Stimulated activated CD8-positive, alpha-beta memory T cell treated with anti-CD3 and anti-CD28 coated beads, Interleukin-2, amount 100 ng/mL, for 48 hours (primary cell): ENCODE measurements around the gene CREB3L2.
"Not testable (repeated sequence)": the region's sequence is repeated elsewhere in the genome, so short reads cannot be mapped to it uniquely, and the experiment has no call there.

Source experiments
- DNase-seq, 2 donors: peaks; one replicate each; pipeline ENCODE4 v3.0.0-alpha.2; 2020; ENCODE audit warnings: low read depth in 2 of 2

The CREB3L2 gene

DNA sequence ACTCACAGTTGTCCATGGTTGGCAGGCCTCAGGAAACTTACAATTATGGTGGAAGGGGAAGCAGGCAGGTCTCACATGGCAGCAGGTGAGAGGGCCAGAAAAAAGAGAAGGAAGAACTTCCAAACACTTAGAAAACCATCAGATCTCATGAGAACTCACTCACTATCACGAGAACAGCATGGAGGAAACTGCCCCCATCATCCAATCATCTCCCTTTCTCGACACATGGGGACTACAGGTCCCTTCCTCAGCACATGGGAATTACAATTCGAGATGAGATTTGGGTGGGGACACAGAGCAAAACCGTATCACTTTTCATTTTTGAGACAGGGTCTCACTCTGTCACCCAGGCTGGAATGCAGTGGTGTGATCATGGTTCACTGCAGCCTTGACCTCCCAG lies 12.3 kb upstream of the CREB3L2 start:
- DNase-seq = not testable (repeated sequence)

- DNase-seq = no peak
Observed at GRCh38 chr7:138009350-138009653, 7.4 kb upstream of the CREB3L2 start.

- no peak for DNase-seq
Observed at GRCh38 chr7:138008588-138009349, 6.9 kb upstream of the CREB3L2 start.

DNA sequence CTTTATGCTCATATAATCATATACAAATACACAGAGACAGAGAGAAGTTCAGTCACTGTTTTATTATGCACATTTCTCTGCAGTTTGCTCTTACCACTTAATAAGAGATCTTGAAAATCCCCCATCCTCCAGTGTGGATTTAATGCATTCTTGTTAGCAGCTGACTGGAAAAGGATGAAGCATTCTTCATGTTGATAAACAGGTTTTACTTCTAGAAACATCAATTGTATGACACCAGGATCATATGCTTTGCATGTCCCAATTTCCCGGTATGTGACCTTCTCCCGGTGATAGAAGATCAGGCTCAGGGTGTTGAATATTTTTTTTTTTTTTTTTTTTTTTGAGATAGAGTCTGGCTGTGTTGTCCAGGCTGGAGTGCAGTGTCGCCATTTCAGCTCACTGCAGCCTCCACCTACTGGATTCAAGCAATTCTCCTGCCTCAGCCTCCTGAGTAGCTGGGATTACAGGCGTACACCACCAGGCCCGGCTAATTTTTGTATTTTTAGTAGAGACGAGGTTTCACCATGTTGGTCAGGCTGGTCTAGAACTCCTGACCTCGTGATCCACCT lies 6.2 kb upstream of the CREB3L2 start:
- DNase-seq = no peak

DNA sequence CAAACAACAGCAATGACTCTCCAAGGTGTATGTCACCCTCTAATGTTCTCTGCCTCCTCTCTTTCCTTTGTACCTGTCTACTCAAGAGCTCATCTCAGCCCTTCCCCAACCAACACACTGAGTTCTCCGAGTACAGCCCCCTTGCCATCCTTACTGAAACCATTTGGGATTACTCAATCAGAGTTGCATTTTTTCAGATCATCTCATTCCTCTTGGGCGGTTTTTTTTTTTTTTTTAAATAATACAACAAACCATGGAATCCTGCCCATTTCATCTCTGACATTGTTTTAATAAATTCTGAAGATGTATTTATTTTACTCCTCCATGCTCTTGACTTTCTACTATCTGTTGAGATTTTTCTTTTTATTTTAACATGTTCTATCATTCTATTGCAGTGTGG lies 4.2 kb upstream of the CREB3L2 start:
- no peak for DNase-seq

GRCh38 chr7:138004936-138005335 lies 3.0 kb upstream of the CREB3L2 start:
- no peak for DNase-seq

GRCh38 chr7:138004046-138004445 lies 2.2 kb upstream of the CREB3L2 start:
- DNase-seq = no peak

DNA sequence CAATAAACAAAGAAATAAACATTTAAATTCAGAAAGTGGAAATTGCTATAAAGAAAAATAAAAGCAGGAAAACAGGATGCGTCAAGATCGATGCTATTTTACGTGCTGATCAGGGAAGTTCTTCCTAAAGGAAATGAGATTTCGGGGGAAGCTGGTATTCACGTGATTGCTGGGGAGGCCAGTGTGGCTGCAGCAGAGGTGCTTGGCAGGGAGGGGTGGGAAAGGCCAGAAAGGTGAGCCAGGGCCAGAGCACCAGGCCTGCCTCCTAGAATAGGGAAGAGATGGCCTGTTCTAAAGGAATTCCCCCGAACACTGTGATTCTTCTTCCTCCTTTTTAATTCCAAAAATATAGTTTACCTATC lies 923 bp upstream of the CREB3L2 start:
- no peak for DNase-seq

- DNase-seq = peak; percentile 93 to 95
Observed at GRCh38 chr7:138002096-138002827, 376 bp upstream of the CREB3L2 start.

GRCh38 chr7:138000081-138000701 lies 1.7 kb downstream of the CREB3L2 start:
- no peak for DNase-seq

- DNase-seq = no peak
Observed at GRCh38 chr7:137999496-138000080, 2.3 kb downstream of the CREB3L2 start.

DNA sequence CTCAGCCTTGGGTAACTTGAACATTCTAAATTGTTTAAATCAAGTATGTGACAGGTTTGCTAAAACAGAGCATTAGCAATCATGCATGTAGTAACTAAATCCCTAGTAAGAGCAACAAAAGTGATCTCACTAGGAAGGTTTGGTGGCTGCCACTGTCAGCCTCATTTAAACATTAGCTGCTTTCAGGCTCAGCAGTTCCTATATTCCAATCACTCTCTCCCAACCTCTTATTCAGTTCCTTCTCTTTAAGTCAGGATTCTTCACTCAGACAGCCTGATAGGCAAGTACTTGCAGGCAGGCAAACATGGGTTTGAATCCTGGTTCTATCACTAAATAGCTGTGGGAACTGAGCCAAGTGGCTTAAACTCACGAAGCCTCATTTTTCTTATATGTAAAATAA lies 3.6 kb downstream of the CREB3L2 start:
- no peak for DNase-seq

GRCh38 chr7:137996871-137997270 lies 5.0 kb downstream of the CREB3L2 start:
- DNase-seq = no peak

DNA sequence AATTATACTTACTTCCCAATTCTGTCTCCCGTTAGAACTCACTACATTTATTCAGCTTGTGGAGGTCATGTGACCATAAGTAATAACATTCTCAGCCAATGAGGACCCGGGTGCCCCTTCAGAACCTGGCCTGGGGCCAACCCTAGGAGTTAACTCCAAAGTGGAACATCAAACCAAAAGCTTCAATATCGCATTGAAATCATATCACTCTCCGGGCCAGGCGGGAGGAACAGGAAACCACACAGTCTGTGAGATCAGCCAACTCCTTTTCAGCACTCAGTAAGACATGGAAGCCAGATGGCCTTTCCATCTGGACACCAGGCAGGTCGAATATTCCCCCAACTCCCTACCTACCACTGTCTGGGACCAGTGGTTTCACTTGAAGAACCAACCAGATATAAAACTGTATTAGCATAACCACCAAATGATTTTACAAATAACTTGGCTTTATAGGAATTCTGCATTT lies 5.5 kb downstream of the CREB3L2 start:
- DNase-seq = no peak

- no peak for DNase-seq
Observed at GRCh38 chr7:137994216-137994615, 7.7 kb downstream of the CREB3L2 start.

DNA sequence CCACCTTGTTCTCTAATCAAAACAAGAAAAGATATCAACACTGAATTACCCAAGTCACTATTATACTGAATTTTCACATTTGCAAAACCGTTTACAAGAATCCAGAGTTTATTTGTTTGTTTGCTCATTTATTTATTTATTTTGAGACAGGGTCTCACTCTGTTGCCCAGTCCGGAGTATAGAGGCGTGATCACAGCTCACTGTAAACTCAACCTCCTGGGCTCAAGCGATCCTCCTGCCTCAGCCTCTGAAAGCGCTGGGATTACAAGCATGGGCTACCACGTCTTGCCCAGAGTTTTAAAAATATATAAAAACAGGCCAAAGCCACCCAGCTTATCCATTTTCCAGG lies 8.5 kb downstream of the CREB3L2 start:
- no peak for DNase-seq

DNA sequence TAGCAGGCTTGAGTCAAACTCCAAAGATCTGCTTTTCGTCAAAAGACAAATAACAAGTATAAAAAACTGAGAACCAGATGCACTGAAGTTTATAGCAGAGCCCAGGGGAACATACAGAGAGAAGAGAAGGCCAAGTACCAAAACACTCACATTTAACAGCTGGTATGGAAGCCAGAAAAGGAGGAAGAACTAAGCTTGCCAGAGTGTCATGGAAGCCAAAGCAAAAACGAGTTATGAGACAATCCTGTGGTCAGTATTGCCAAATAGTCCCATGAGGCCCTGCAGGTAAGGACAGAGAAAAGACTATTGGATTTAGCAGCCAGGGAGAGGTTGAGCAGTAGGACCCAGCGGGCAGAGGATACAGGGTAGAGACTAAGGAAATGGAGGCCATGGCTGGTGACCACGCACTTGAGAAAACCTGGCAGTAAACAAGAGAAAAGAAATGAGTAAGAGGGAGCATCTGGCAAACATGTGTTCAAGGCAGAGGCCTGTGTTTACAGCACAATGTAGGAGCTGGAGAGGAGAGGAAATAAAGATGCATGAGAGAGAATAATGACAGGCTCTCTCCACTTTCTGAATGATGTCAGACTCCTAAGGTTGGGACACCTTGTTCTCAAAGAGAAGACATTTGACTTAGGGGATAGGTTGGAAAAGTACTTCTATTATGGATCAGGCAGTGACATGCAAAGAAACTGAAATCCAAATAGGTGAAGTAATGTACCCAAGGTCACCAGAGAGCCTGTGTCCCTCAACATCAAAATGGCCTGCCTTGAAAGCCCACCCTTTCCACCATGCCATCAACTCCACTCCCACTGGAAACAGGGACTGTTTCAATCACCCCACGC lies 9.1 kb downstream of the CREB3L2 start:
- DNase-seq = no peak

DNA sequence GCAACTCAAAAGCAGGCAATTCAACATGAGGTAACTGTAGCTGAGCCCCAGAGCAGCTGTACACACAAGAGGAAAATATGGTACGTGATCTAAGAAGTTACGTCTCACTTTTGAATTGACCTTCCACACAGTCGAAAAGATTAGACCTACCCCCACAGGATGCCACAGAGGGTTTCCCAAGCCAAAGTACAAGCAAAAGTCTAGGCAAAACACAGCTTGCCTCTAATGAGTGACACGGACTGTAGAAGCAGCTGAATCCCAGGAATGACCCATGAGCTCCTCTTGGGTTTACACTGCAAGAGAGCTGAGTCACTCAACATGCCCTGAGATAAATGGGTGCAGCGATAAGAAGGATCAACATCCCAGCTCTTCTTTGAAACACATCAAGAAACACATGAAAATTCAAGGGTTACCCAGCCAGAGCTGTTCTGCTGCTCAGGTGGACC lies 9.8 kb downstream of the CREB3L2 start:
- DNase-seq = no peak

DNA sequence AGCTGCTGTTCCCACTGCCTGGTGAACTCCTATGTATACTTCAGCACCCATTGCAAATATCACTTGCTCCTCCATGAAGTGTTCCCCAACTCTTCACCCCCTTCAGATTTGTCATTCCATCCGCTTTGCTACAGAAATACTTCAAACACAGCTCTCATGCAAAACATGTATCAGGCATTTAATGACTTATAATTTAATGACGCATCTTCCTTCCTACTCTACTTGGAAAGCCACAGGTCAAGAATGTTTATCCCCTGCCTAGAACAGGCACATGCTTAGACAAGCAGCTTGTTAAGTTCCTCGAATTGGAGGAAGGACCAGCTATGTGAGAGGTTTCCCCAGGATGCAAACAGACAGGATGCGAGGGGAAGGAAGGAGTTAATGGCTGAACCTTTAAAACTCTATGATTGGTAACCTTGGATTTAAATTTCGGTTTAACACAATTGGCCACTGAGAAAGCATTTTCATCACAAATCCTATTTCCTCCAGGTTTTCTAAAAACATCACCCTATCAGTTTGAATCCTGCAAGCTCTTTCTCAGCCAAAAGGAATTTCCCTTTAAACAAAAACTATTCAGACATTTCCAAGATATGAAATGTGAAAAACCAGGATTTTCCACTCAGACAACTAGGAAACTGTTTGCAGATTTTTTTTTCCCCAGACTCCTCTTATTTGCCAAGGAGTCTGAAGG lies 11.5 kb downstream of the CREB3L2 start:
- no peak for DNase-seq

DNA sequence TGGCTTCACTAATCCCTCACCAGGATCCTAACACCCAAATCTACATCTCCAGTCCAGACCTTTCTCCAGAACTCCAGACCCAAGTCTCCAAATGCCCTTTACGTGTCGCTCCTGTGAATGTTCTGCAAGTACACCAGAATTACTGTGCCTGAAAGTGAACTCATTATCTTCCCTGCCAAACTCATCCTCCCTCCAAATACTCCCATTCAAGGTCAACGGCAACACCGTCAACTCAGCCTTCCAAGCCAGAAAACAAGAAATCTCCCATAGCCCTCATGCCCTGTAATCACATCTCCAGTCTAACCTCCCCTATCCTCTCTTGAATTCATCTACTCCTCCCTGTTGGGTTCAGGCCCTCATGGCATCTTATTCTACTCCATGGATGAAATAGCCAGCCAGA lies 12.3 kb downstream of the CREB3L2 start:
- no peak for DNase-seq

DNA sequence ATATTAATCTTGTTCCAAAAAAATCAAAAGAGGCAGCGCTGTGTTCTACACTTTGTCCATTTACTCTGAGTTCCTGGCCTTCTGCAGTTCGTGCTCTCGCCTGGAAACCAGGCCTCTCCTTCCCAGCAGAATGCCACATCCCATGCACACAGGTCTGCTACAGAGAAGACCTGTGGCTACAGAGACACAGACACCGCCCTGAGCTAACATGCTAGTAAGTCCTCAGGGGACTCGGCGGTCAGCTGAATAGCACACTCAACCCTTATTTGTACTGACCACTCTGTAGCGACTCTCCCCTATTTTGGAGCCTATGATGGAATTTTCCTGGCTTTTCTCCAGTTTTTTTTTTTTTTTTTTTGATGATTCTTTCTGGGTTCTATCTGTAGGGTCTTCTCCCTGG lies 12.8 kb downstream of the CREB3L2 start:
- no peak for DNase-seq
